Liver (tissue), 9 donors: ENCODE results near the gene PARP3. TPM values are rescaled to one million over a fixed set of nuclear protein-coding genes. Genes with fewer than 3 reads are reported as not detected.

Experiments
- DNase-seq: peaks from one replicate; pipeline ENCODE4 v3.0.0-alpha.2; 2017; ENCODE audit warnings: low spot score
- H3K27ac ChIP-seq, 2 donors: one replicate each; pipeline ENCODE4 v1.7.0; 2013; ENCODE audit warnings: inconsistent platforms in 2 of 2, low read length in 2 of 2, control low read depth in 1 of 2, low read depth in 1 of 2, mild to moderate bottlenecking in 1 of 2
- H3K27me3 ChIP-seq, 4 donors: one replicate each; pipeline versions ENCODE4 v1.6.1 to v1.7.0; 2013; ENCODE audit warnings: low read length in 3 of 4, inconsistent platforms in 1 of 4, mild to moderate bottlenecking in 1 of 4, moderate library complexity in 1 of 4; ENCODE audit not compliant: control insufficient read depth in 4 of 4, insufficient read depth in 4 of 4
- H3K36me3 ChIP-seq, 4 donors: one replicate each; pipeline versions ENCODE4 v1.6.1 to v1.7.0; 2013; ENCODE audit warnings: low read length in 3 of 4, mild to moderate bottlenecking in 3 of 4, low read depth in 1 of 4, moderate library complexity in 1 of 4; ENCODE audit not compliant: control insufficient read depth in 4 of 4, insufficient read depth in 3 of 4
- H3K4me1 ChIP-seq, 4 donors: one replicate each; pipeline versions ENCODE4 v1.6.1 to v1.7.0; 2013; ENCODE audit warnings: low read length in 3 of 4, mild to moderate bottlenecking in 3 of 4, moderate library complexity in 1 of 4; ENCODE audit not compliant: control insufficient read depth in 4 of 4, insufficient read depth in 4 of 4
- H3K4me3 ChIP-seq, 3 donors: one replicate each; pipeline versions ENCODE4 v1.6.1 to v1.7.0; 2013; ENCODE audit warnings: low read length in 3 of 3, control low read depth in 1 of 3, low read depth in 1 of 3, mild to moderate bottlenecking in 1 of 3
- H3K9ac ChIP-seq, 2 donors: one replicate each; pipeline ENCODE4 v1.7.0; 2013; ENCODE audit warnings: low read length in 2 of 2, mild to moderate bottlenecking in 2 of 2, moderate library complexity in 2 of 2, control low read depth in 1 of 2, low read depth in 1 of 2
- H3K9me3 ChIP-seq, 4 donors: one replicate each; pipeline versions ENCODE4 v1.6.1 to v1.7.0; 2013; ENCODE audit warnings: low read length in 3 of 4; ENCODE audit not compliant: control insufficient read depth in 4 of 4
- EGR1 ChIP-seq, 2 donors: IDR thresholded peaks; 2 replicates each; pipeline ENCODE4 v1.6.1; 2016 to 2018; ENCODE audit warnings: antibody characterized with exemption in 2 of 2, low read depth in 2 of 2
- FOXA1 ChIP-seq: IDR thresholded peaks from 2 replicates; pipeline ENCODE4 v1.6.1; 2016; ENCODE audit warnings: antibody characterized with exemption
- FOXA2 ChIP-seq: IDR thresholded peaks from 2 replicates; pipeline ENCODE4 v1.6.1; 2016; ENCODE audit warnings: antibody characterized with exemption
- GABPA ChIP-seq, 2 donors: IDR thresholded peaks in 1 of 2; conservative IDR thresholded peaks in 1 of 2; 2 replicates each; pipeline ENCODE4 v1.6.1; 2016; ENCODE audit warnings: antibody characterized with exemption in 2 of 2, mild to moderate bottlenecking in 1 of 2, moderate library complexity in 1 of 2
- HNF4A ChIP-seq, 2 donors: conservative IDR thresholded peaks; 2 replicates each; pipeline ENCODE4 v1.6.1; 2016; ENCODE audit warnings: antibody characterized with exemption in 2 of 2, mild to moderate bottlenecking in 2 of 2
- HNF4G ChIP-seq: IDR thresholded peaks from 2 replicates; pipeline ENCODE4 v1.6.1; 2016; ENCODE audit warnings: antibody characterized with exemption
- JUND ChIP-seq, 2 donors: IDR thresholded peaks; 2 replicates each; pipeline ENCODE4 v1.6.1; 2016; ENCODE audit warnings: antibody characterized with exemption in 2 of 2
- NR2F2 ChIP-seq: IDR thresholded peaks from 2 replicates; pipeline ENCODE4 v1.6.1; 2016; ENCODE audit warnings: antibody characterized with exemption
- RAD21 ChIP-seq, 2 donors: IDR thresholded peaks; 2 replicates each; pipeline ENCODE4 v1.6.1; 2016; ENCODE audit warnings: antibody characterized with exemption in 2 of 2, mild to moderate bottlenecking in 2 of 2
- RXRA ChIP-seq, 2 donors: IDR thresholded peaks; 2 replicates each; pipeline ENCODE4 v1.6.1; 2017 to 2018; ENCODE audit warnings: antibody characterized with exemption in 2 of 2, mild to moderate bottlenecking in 1 of 2
- SP1 ChIP-seq: IDR thresholded peaks from 2 replicates; pipeline ENCODE4 v1.6.1; 2018; ENCODE audit warnings: antibody characterized with exemption, mild to moderate bottlenecking
- TAF1 ChIP-seq: conservative IDR thresholded peaks from 2 replicates; pipeline ENCODE4 v1.6.1; 2016; ENCODE audit warnings: antibody characterized with exemption, mild to moderate bottlenecking
- YY1 ChIP-seq: IDR thresholded peaks from 2 replicates; pipeline ENCODE4 v1.6.1; 2016; ENCODE audit warnings: antibody characterized with exemption, mild to moderate bottlenecking
- WGBS: extraction: QIAGEN DNeasy Blood & Tissue Kit; methylation state at CpG from one replicate; pipeline ENCODE4 v1.1.7; 2013; 5-methylcytosine and 5-hydroxymethylcytosine counted together
- polyA plus RNA-seq, 2 donors: library from polyadenylated mRNA; stranded (reverse) in 1 of 2; unstranded in 1 of 2; fragments of 200-250 nt in 1 of 2; fragments of >200 nt in 1 of 2; fragmentation: Nextera tagmentation in 1 of 2; extraction: Ambion mirVana in 1 of 2; gene quantifications; one replicate each; pipeline versions ENCODE4 v1.2.1 to v1.2.3, GENCODE V29; 2013 to 2015
- total RNA-seq, 2 donors: library from RNA; depleted of rRNA; stranded (reverse); fragments of >200 nt; gene quantifications; one replicate each; pipeline ENCODE4 v1.2.3, GENCODE V29; 2014
- TF ChIP-seq, protein P1 (sequence below): IDR thresholded peaks from 2 replicates; pipeline ENCODE4 v1.6.1; 2016; ENCODE audit warnings: antibody characterized with exemption
- TF ChIP-seq, protein P2 (sequence below): fragments of 150-350 bp; IDR thresholded peaks from 2 replicates; pipeline ENCODE4 v1.5.1; 2017; ENCODE audit warnings: improper control_type of control experiment, low read depth, low read length; ENCODE audit not compliant: missing input control
- TF ChIP-seq, protein P3 (sequence below): IDR thresholded peaks from 2 replicates; pipeline ENCODE4 v1.6.1; 2016; ENCODE audit warnings: antibody characterized with exemption, mild to moderate bottlenecking
- TF ChIP-seq, protein P4 (sequence below): IDR thresholded peaks from 2 replicates; pipeline ENCODE4 v1.6.1; 2016; ENCODE audit warnings: antibody characterized with exemption
- TF ChIP-seq, protein P5 (sequence below): IDR thresholded peaks from 2 replicates; pipeline ENCODE4 v1.6.1; 2016; ENCODE audit warnings: antibody characterized with exemption
- donor health status: healthy.
- donor health status: healthy.
- donor health status: healthy.
- donor health status: healthy.
- donor health status: healthy.

Gene PARP3
- total and polyA plus RNA-seq, 4 donors, result 1.5 to 21.4 (median 12.7) TPM

DNA sequence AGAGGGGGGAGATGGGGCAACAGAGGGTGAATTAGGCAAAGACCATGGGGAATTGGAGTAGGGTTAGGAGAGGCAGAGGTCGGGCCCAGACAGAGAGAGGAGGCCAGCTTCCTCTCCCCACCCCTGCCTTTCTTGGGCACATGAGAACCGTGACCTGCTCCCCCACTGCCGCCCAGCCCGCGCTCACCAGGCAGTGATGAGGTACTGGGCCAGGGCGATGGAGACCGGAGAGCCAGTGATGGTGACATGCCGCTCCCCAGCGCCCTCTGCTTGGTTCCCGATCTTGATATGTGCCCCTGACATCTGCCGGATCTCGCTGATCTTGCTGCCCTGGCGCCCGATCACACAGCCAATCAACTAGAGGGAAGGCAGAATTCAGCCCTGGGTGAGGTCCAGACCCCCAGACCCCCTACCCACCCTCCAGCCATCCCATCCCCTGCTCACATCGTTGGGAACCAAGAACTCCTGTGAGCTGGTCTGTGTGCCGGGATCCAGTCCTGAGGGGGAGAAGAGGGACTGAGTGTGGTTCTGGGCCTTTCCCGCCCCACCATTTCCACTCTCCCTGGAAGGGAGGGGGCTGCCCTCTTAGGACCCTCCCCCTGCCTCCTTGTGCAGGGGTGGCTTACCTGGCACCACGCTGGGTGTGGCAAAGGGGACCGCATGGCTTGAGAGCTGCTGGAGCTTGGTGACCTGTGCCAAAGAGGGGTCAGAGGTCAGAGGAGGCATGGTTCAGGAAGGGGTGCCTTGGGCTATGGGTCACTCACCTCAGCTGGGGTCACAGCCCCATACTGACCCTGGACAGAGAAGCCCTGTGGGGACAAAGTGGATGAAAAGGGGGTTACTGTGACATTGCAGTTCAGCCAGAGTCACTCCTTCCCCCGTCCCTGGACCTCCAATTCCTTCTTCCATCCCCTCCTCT lies 16.7 kb downstream of the PARP3 start:
- WGBS, result 92% methylated on average over 20 of the region's 20 CpGs
- no peak overlapping the region for H3K4me3 ChIP-seq
- no peaks in the 10 kb centered on the region for H3K9me3 ChIP-seq
- H3K9ac ChIP-seq, result no peak overlapping the region
- H3K36me3 ChIP-seq, result peaks cover 0 to 2% (median 0%) of the 10 kb centered on the region in 4 donors
- TF ChIP-seq, protein P1, sequence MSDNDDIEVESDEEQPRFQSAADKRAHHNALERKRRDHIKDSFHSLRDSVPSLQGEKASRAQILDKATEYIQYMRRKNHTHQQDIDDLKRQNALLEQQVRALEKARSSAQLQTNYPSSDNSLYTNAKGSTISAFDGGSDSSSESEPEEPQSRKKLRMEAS, result no peak
- TF ChIP-seq FOXA1 (no peak), FOXA2 (no peak), JUND (IDR thresholded peaks at IDR 0.05) (no peak), YY1 (no peak), GABPA (IDR thresholded peaks at IDR 0.05 in 1 of 2, conservative IDR thresholded peaks at IDR 0.05 in 1 of 2) (no peak), RXRA (IDR thresholded peaks at IDR 0.05) (peak; percentile 75 to 99), TAF1 (no peak), SP1 (peak; percentile 44), HNF4A (conservative IDR thresholded peaks at IDR 0.05) (peak in 1 of 2 donors; percentile 58), RAD21 (IDR thresholded peaks at IDR 0.05) (no peak), NR2F2 (peak; percentile 80), EGR1 (IDR thresholded peaks at IDR 0.05; ENCODE audit: low read depth in 2 of 2) (no peak), HNF4G (no peak)
- TF ChIP-seq, protein P2, sequence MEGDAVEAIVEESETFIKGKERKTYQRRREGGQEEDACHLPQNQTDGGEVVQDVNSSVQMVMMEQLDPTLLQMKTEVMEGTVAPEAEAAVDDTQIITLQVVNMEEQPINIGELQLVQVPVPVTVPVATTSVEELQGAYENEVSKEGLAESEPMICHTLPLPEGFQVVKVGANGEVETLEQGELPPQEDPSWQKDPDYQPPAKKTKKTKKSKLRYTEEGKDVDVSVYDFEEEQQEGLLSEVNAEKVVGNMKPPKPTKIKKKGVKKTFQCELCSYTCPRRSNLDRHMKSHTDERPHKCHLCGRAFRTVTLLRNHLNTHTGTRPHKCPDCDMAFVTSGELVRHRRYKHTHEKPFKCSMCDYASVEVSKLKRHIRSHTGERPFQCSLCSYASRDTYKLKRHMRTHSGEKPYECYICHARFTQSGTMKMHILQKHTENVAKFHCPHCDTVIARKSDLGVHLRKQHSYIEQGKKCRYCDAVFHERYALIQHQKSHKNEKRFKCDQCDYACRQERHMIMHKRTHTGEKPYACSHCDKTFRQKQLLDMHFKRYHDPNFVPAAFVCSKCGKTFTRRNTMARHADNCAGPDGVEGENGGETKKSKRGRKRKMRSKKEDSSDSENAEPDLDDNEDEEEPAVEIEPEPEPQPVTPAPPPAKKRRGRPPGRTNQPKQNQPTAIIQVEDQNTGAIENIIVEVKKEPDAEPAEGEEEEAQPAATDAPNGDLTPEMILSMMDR, result no peak
- TF ChIP-seq, protein P3, sequence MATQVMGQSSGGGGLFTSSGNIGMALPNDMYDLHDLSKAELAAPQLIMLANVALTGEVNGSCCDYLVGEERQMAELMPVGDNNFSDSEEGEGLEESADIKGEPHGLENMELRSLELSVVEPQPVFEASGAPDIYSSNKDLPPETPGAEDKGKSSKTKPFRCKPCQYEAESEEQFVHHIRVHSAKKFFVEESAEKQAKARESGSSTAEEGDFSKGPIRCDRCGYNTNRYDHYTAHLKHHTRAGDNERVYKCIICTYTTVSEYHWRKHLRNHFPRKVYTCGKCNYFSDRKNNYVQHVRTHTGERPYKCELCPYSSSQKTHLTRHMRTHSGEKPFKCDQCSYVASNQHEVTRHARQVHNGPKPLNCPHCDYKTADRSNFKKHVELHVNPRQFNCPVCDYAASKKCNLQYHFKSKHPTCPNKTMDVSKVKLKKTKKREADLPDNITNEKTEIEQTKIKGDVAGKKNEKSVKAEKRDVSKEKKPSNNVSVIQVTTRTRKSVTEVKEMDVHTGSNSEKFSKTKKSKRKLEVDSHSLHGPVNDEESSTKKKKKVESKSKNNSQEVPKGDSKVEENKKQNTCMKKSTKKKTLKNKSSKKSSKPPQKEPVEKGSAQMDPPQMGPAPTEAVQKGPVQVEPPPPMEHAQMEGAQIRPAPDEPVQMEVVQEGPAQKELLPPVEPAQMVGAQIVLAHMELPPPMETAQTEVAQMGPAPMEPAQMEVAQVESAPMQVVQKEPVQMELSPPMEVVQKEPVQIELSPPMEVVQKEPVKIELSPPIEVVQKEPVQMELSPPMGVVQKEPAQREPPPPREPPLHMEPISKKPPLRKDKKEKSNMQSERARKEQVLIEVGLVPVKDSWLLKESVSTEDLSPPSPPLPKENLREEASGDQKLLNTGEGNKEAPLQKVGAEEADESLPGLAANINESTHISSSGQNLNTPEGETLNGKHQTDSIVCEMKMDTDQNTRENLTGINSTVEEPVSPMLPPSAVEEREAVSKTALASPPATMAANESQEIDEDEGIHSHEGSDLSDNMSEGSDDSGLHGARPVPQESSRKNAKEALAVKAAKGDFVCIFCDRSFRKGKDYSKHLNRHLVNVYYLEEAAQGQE, result no peak
- TF ChIP-seq, protein P4, sequence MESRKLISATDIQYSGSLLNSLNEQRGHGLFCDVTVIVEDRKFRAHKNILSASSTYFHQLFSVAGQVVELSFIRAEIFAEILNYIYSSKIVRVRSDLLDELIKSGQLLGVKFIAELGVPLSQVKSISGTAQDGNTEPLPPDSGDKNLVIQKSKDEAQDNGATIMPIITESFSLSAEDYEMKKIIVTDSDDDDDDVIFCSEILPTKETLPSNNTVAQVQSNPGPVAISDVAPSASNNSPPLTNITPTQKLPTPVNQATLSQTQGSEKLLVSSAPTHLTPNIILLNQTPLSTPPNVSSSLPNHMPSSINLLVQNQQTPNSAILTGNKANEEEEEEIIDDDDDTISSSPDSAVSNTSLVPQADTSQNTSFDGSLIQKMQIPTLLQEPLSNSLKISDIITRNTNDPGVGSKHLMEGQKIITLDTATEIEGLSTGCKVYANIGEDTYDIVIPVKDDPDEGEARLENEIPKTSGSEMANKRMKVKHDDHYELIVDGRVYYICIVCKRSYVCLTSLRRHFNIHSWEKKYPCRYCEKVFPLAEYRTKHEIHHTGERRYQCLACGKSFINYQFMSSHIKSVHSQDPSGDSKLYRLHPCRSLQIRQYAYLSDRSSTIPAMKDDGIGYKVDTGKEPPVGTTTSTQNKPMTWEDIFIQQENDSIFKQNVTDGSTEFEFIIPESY, result no peak
- TF ChIP-seq, protein P5, sequence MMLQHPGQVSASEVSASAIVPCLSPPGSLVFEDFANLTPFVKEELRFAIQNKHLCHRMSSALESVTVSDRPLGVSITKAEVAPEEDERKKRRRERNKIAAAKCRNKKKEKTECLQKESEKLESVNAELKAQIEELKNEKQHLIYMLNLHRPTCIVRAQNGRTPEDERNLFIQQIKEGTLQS, result no peak
- no peak overlapping the region for H3K27ac ChIP-seq
- no peaks in the 10 kb centered on the region for H3K27me3 ChIP-seq
- DNase-seq, result no peak
- H3K4me1 ChIP-seq, result peaks cover 11 to 35% (median 19%) of the 10 kb centered on the region in 4 donors
